ENCODE results near the gene FAR1.
A peak's percentile ranks its signal among the peaks of the same experiment; 100 is the strongest.

Gene FAR1

GRCh38 chr11:13668957-13669521, 571 bp downstream of the FAR1 start:
- peak overlapping the region; percentile 81 for H3K27ac ChIP-seq (ENCODE audit: insufficient read depth, low read depth, low read length, poor library complexity, severe bottlenecking)
- peaks cover 5% of the 10 kb centered on the region for H3K27me3 ChIP-seq (ENCODE audit: control insufficient read depth, insufficient read depth, low read length, poor library complexity, severe bottlenecking)
- peak overlapping the region; percentile 89 for H3K4me3 ChIP-seq (ENCODE audit: insufficient read depth, low read depth, low read length)
- 0 to 1% methylated on average over 33 of the region's 33 CpGs for WGBS, 2 experiments
- peaks cover 9% of the 10 kb centered on the region for H3K4me1 ChIP-seq (ENCODE audit: control insufficient read depth, insufficient read depth, low read length)
- H3K36me3 ChIP-seq (ENCODE audit: control insufficient read depth, insufficient read depth, low read length), result no peaks in the 10 kb centered on the region
- no peaks in the 10 kb centered on the region for H3K9me3 ChIP-seq (ENCODE audit: control insufficient read depth, low read length)

- WGBS, 2 experiments, result 69 to 75% methylated on average over 17 to 18 of the region's 18 CpGs
- Histone ChIP-seq H3K27me3 (ENCODE audit: control insufficient read depth, insufficient read depth, low read length, poor library complexity, severe bottlenecking) (peaks cover 5% of the 10 kb centered on the region), H3K4me3 (ENCODE audit: insufficient read depth, low read depth, low read length) (peak overlapping the region; percentile 89), H3K36me3 (ENCODE audit: control insufficient read depth, insufficient read depth, low read length) (no peaks in the 10 kb centered on the region), H3K27ac (ENCODE audit: insufficient read depth, low read depth, low read length, poor library complexity, severe bottlenecking) (no peak overlapping the region), H3K4me1 (ENCODE audit: control insufficient read depth, insufficient read depth, low read length) (peaks cover 9% of the 10 kb centered on the region), H3K9me3 (ENCODE audit: control insufficient read depth, low read length) (no peaks in the 10 kb centered on the region)
Measured at GRCh38 chr11:13669544-13670488, 1.3 kb downstream of the FAR1 start.

GRCh38 chr11:13672576-13673210, 4.2 kb downstream of the FAR1 start:
- Histone ChIP-seq H3K4me3 (ENCODE audit: insufficient read depth, low read depth, low read length) (no peak overlapping the region), H3K9me3 (ENCODE audit: control insufficient read depth, low read length) (no peaks in the 10 kb centered on the region), H3K27ac (ENCODE audit: insufficient read depth, low read depth, low read length, poor library complexity, severe bottlenecking) (no peak overlapping the region), H3K27me3 (ENCODE audit: control insufficient read depth, insufficient read depth, low read length, poor library complexity, severe bottlenecking) (no peaks in the 10 kb centered on the region), H3K36me3 (ENCODE audit: control insufficient read depth, insufficient read depth, low read length) (no peaks in the 10 kb centered on the region), H3K4me1 (ENCODE audit: control insufficient read depth, insufficient read depth, low read length) (peaks cover 11% of the 10 kb centered on the region)
- WGBS, 2 experiments, result 89 to 90% methylated on average over 1 of the region's 1 CpG

- Histone ChIP-seq H3K4me1 (ENCODE audit: control insufficient read depth, insufficient read depth, low read length) (peaks cover 13% of the 10 kb centered on the region), H3K4me3 (ENCODE audit: insufficient read depth, low read depth, low read length) (no peak overlapping the region), H3K27me3 (ENCODE audit: control insufficient read depth, insufficient read depth, low read length, poor library complexity, severe bottlenecking) (no peaks in the 10 kb centered on the region), H3K36me3 (ENCODE audit: control insufficient read depth, insufficient read depth, low read length) (no peaks in the 10 kb centered on the region), H3K9me3 (ENCODE audit: control insufficient read depth, low read length) (no peaks in the 10 kb centered on the region), H3K27ac (ENCODE audit: insufficient read depth, low read depth, low read length, poor library complexity, severe bottlenecking) (no peak overlapping the region)
- 91 to 97% methylated on average over 3 of the region's 6 CpGs for WGBS, 2 experiments
Measured at GRCh38 chr11:13674799-13675509, 6.5 kb downstream of the FAR1 start.

GRCh38 chr11:13676576-13676975, 8.1 kb downstream of the FAR1 start:
- 100% methylated on average over 1 of the region's 1 CpG; no CpG with 5 or more reads in 1 of the 2 experiments for WGBS, 2 experiments
- Histone ChIP-seq H3K4me3 (ENCODE audit: insufficient read depth, low read depth, low read length) (no peak overlapping the region), H3K4me1 (ENCODE audit: control insufficient read depth, insufficient read depth, low read length) (peaks cover 10% of the 10 kb centered on the region), H3K27ac (ENCODE audit: insufficient read depth, low read depth, low read length, poor library complexity, severe bottlenecking) (no peak overlapping the region), H3K27me3 (ENCODE audit: control insufficient read depth, insufficient read depth, low read length, poor library complexity, severe bottlenecking) (no peaks in the 10 kb centered on the region), H3K36me3 (ENCODE audit: control insufficient read depth, insufficient read depth, low read length) (no peaks in the 10 kb centered on the region), H3K9me3 (ENCODE audit: control insufficient read depth, low read length) (no peaks in the 10 kb centered on the region)

- peaks cover 10% of the 10 kb centered on the region for H3K4me1 ChIP-seq (ENCODE audit: control insufficient read depth, insufficient read depth, low read length)
- no peaks in the 10 kb centered on the region for H3K9me3 ChIP-seq (ENCODE audit: control insufficient read depth, low read length)
- H3K27ac ChIP-seq (ENCODE audit: insufficient read depth, low read depth, low read length, poor library complexity, severe bottlenecking), result no peak overlapping the region
- WGBS, 2 experiments, result 97 to 100% methylated on average over 2 of the region's 2 CpGs
- H3K36me3 ChIP-seq (ENCODE audit: control insufficient read depth, insufficient read depth, low read length), result no peaks in the 10 kb centered on the region
- no peaks in the 10 kb centered on the region for H3K27me3 ChIP-seq (ENCODE audit: control insufficient read depth, insufficient read depth, low read length, poor library complexity, severe bottlenecking)
- no peak overlapping the region for H3K4me3 ChIP-seq (ENCODE audit: insufficient read depth, low read depth, low read length)
Measured at GRCh38 chr11:13679768-13680167, 11.3 kb downstream of the FAR1 start.

GRCh38 chr11:13680501-13681264, 12.2 kb downstream of the FAR1 start:
- Histone ChIP-seq H3K4me1 (ENCODE audit: control insufficient read depth, insufficient read depth, low read length) (peaks cover 10% of the 10 kb centered on the region), H3K27me3 (ENCODE audit: control insufficient read depth, insufficient read depth, low read length, poor library complexity, severe bottlenecking) (no peaks in the 10 kb centered on the region), H3K36me3 (ENCODE audit: control insufficient read depth, insufficient read depth, low read length) (no peaks in the 10 kb centered on the region), H3K9me3 (ENCODE audit: control insufficient read depth, low read length) (no peaks in the 10 kb centered on the region), H3K4me3 (ENCODE audit: insufficient read depth, low read depth, low read length) (no peak overlapping the region), H3K27ac (ENCODE audit: insufficient read depth, low read depth, low read length, poor library complexity, severe bottlenecking) (no peak overlapping the region)
- WGBS, 2 experiments, result 92 to 93% methylated on average over 4 of the region's 4 CpGs

- no peaks in the 10 kb centered on the region for H3K36me3 ChIP-seq (ENCODE audit: control insufficient read depth, insufficient read depth, low read length)
- peaks cover 10% of the 10 kb centered on the region for H3K4me1 ChIP-seq (ENCODE audit: control insufficient read depth, insufficient read depth, low read length)
- no peaks in the 10 kb centered on the region for H3K27me3 ChIP-seq (ENCODE audit: control insufficient read depth, insufficient read depth, low read length, poor library complexity, severe bottlenecking)
- WGBS, 2 experiments, result 86 to 91% methylated on average over 1 to 2 of the region's 2 CpGs
- no peak overlapping the region for H3K4me3 ChIP-seq (ENCODE audit: insufficient read depth, low read depth, low read length)
- H3K27ac ChIP-seq (ENCODE audit: insufficient read depth, low read depth, low read length, poor library complexity, severe bottlenecking), result no peak overlapping the region
- H3K9me3 ChIP-seq (ENCODE audit: control insufficient read depth, low read length), result no peaks in the 10 kb centered on the region
Measured at GRCh38 chr11:13681446-13681845, 13.0 kb downstream of the FAR1 start.

- H3K4me1 ChIP-seq (ENCODE audit: control insufficient read depth, insufficient read depth, low read length), result peaks cover 10% of the 10 kb centered on the region
- no peak overlapping the region for H3K4me3 ChIP-seq (ENCODE audit: insufficient read depth, low read depth, low read length)
- no peaks in the 10 kb centered on the region for H3K9me3 ChIP-seq (ENCODE audit: control insufficient read depth, low read length)
- no peaks in the 10 kb centered on the region for H3K36me3 ChIP-seq (ENCODE audit: control insufficient read depth, insufficient read depth, low read length)
- no peak overlapping the region for H3K27ac ChIP-seq (ENCODE audit: insufficient read depth, low read depth, low read length, poor library complexity, severe bottlenecking)
- 100% methylated on average over 1 of the region's 1 CpG; no CpG with 5 or more reads in 1 of the 2 experiments for WGBS, 2 experiments
- H3K27me3 ChIP-seq (ENCODE audit: control insufficient read depth, insufficient read depth, low read length, poor library complexity, severe bottlenecking), result no peaks in the 10 kb centered on the region
Measured at GRCh38 chr11:13682212-13682611, 13.7 kb downstream of the FAR1 start.

Measured in ectodermal cell (in vitro differentiated cells).